NCI-H524 treated with DMSO at 0.1 percent for 48 hours (cell line): ENCODE data around the gene KIAA0586.
"Not testable (repeated sequence)": the region's sequence is repeated elsewhere in the genome, so short reads cannot be mapped to it uniquely, and the experiment has no call there.

Experiments used
- DNase-seq: peaks from one replicate; lab custom pipeline; 2025; lab: John Stamatoyannopoulos, UW

Gene KIAA0586

DNA sequence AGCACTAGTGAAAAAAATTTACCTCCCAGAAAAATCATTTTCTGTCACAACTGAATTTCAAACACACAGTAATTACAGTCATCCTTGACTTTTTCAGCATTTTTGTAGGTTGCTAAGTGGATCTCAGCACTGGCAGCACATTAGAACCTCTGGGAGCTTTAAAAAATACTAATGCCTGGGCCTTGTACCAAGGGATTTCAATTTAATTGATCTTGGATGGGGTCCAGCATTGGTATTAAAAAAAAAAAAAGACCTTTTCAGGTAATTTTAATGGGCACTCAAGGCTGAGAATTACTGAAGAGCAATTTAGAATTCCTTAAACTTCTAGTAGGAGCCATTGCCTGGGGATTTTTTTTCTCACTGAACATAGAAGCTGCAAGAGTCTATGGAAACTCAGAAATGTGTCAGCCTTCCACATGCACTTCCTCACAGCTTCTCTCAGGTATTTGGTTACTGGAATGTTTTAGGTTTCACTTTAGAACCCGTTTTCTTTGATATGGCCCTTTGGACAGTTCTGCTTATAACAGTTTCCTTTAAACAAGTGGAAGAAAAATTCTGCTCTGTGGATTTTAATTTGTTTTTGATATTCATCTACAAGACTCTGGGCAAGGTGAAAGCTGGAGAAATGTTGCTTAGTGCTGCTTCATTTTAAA lies 121.7 kb downstream of the KIAA0586 start:
- DNase-seq: no peak

DNA sequence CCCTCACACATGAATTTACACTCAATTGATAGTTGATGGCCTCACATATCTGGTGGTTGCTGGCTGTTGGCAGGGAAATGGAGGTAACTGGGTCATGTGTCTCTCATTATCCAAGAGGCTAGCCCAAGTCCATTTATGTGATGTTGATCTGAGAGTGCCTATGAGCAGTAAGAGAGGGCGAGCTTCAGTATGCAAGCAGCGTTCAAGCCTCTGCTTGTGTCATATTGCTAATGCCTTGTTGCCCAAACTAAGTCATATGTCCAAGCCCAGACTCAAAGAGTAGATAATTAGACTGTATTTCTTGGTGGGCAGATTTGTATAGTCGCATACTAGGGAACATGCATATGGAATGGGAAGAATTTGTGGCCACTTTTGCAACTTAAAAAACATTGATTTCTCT lies 126.4 kb downstream of the KIAA0586 start:
- no peak for DNase-seq

DNA sequence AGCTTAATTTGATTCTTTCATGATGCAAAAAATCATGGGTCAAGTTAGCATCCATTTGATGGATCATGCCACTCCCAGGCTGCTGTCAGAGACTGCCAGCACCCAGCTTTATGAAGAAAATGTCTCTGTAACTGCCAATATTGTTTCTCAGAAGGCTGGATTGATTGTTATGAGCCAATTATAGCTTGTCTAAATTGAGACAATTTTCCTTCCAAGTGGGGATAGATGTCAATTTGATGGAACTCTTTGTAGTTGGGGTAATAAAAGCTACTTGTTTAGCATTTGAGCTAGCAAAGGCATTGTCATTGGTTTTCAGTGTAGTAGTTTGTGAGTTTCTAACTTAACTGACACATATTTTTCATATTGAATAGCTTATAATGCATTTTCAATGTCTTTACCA lies 128.1 kb downstream of the KIAA0586 start:
- DNase-seq: no peak

DNA sequence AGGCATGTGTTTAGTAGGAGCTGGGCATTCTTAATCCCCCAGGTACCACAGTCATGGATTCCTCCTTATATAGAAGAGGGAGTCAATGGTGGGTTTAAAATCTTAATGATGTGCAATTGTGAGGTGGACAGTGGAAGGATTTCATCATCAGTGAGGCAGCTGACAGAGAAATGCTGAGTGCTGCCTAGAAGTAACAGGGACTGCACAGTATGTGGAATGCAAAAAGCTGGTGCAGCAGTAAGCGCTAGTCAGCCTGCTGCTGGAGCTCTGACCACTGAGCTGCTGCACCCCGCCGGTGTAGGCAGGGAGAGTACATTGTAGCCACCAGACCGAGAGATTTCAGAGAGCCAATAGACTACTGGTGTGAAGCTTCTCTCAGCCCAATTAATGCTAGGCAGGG lies 129.7 kb downstream of the KIAA0586 start:
- no peak for DNase-seq

DNA sequence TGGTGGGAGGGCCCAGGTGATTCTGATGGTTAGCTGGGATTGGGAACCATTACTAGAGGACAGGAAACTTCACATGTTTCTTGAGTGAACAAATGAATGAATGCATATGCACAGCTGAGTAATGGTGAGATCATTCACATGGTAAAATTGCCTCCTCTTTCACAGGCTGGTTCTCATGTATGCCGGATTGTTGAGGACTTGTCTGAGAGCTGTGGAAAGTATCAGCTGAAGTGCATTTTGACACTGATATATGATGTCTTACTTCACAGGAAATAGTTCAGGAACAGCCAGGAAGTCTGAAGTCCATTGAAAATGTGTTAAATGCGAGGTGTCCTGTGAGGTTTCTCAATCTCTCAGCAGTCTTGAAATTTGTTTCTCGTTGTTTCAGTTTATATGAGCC lies 132.7 kb downstream of the KIAA0586 start:
- no peak for DNase-seq

DNA sequence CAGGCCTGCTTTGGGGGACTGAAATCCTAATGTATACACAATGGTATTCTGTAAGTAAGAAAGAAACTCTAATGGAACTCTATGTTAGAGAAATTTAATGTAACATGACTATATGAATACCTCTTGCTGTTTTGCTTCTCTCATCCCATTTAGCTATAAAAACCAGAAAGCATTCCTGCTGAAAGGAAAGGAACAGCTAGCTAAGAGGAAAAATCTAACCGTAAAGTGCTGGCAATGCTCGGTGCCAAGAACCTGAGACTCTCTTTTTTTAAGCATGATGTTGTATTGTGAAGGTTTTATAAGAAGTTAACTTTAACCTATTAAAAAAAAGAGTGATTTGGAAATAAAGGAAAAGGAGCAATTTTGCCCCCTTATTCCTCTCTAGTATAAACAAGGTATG lies 134.6 kb downstream of the KIAA0586 start:
- DNase-seq: no peak

DNA sequence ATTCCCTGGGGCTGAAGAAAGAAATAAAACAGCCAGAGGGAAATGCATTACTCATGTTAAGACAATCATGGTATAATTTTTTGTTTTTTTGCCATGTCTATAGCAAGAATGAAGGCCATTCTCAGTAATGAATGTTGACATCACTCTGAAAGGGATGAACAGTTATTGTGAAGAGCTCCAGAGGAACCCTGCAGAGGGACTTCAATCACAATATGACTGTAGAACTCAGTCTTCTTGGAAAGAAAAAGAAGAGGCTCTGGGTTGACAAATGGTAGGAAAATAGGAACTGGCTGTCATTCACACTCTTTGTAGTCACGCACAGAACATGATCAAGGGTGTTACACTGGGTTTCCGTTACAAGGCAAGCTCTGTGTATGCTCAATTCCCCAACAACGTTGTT lies 136.5 kb downstream of the KIAA0586 start:
- DNase-seq: no peak

DNA sequence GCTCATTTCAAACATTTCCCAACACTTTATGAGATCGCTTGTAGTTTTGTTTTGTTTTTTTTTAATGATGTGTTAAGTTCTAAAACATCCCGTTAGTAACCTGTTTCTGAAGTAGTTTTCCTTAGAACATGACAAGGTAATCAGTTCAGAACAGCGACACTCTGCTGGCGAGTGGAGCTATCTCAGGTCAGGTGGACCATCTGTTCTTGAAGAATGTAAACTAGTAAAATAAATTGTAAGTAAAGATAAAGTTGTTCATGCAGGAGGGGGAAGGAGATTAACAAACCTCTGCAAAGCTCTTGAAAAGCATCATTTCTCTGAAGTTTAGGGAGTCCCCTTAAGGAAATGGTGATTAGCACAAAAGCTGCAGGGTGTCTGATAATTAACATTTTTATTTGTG lies 138.3 kb downstream of the KIAA0586 start:
- no peak for DNase-seq

DNA sequence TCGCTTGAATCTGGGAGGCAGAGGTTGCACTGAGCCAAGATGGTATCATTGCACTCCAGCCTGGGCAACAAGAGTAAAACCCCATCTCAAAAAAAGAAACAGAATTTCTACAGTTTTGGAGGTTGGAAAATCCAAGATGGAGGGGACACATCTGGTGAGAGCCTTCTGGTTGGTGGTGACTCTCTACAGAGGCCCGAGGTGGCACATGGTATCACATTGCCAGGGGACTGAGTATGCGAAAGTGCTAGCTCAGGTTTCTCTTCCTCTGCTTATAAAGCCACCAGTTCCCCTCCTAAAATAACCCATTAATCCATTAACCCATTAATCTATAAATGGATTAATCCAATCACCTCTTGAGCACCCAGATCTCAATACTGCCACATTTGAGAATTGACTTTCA lies 139.5 kb downstream of the KIAA0586 start:
- no peak for DNase-seq

DNA sequence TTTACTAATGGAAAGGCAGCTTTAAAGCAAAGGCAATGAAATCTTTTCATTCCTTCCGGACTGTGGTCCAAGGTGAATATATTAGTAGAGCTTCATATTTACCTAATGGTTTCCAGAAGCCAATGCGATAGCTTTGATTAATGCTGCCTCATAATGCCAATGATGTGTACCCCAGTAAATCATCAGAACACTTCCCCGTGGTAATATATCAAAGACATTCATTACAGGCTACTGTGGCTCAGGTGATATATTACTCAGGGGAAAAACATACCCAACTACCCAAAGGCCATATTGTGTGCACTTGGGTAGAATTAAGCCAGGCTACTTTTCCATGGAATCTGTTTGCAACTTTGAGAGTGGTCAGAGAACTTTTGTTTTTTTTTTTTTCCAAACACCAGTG lies 140.8 kb downstream of the KIAA0586 start:
- DNase-seq: no peak

DNA sequence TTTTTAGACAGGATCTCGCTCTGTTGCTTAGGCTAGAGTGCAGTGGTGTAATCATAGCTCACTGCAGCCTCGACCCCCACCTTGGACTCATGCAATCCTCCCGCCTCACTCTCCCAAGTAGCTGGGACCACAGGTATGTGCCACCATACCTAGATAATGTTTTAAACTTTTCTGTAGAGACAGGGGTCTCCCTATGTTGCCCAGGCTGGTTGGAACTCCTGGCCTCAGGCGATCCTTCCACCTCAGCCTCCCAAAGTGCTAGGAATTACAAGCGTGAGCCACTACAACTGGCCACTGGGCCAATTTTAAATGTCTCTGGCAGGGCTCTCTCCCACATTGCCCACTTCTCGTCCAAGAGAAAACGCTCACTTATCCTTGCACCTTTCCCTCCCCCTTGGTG lies 143.7 kb downstream of the KIAA0586 start:
- no peak for DNase-seq

DNA sequence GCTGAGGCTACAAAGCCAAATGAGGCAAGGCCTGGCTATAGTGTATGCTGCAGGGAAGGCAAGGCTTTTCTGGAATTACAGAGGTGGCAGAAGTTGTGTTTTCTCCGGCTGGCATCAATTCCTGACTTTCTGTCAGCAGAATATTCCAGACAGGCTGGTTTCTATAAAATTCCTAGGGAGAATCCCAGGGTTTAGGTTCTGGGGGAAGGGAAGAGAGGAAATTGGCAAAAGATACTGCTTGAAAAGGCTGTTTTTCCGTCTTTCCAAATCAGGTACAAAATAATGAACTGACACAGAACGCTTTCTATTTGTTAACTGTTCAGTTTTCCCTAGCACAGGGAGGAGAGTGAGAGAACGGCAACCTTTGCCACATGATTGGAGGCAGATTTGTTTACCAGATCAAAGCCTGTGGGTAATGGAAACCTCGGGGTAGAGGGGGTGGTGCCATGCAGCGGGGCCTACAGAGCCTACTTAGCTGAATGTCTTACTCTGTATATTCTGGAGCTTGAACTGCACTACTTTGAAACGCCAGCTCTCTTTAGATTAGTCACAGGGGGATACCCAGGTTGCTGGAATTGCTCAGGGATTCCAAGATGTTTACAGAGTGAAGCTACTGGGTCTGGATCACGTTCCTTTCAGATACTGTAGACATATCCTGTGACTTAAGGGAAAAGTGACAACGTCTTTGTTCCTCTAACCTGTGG lies 144.4 kb downstream of the KIAA0586 start:
- DNase-seq: no peak

DNA sequence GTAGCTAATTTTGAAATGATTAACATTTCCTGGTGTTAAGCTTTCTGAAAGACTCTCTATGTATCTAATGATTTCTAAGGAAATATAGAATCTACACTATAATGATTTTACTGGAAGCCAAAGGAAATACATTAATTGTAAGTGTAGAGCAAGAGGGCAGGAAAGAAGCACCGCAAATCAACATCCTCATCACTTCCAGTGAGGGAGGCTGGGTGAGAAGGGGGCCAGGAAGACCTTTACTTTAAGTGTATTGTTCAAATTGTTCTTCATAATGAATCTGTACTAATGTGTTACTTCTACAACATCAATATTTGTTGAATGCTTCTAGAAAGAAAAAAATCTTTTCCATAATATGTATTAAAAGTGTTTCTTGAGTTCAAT lies 144.9 kb downstream of the KIAA0586 start:
- no peak for DNase-seq

DNA sequence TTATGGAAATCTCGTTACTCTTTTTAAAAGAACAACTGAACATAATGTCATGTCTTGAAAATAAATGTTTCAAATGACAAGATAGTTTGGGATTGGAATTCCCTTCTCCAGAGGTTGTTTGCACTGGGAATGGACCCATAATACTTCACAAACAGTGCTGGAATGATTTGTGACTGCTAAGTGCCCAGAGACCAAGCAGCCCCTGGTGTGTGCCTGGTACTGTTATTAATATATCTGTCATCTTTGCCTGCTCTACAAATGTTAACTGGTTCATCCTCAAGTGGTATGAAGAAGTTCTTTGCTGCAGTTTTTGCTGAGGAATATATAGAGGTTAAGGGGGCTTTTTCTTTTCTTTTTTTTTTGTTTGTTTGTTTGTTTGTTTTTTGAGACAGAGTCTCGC lies 145.3 kb downstream of the KIAA0586 start:
- DNase-seq: no peak

DNA sequence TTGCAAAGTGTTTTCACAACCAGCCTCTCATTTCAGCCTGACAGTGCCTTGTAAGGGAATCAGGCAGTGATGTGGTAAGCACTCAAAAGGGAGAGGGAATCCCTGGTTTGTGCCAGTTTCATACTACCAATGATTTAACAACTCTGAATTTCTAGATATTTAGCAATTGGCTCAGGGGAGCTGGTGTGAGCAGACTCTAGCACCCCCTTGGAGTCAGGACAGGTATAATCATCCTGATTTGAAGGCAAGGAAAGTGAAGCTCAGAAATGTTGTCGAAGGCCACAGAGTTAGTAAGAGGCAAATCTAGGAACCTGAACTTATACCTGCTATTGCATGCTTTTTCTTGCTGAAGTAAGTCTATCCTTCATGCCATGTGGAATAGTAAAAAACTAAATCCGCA lies 147.1 kb downstream of the KIAA0586 start:
- DNase-seq: no peak

DNA sequence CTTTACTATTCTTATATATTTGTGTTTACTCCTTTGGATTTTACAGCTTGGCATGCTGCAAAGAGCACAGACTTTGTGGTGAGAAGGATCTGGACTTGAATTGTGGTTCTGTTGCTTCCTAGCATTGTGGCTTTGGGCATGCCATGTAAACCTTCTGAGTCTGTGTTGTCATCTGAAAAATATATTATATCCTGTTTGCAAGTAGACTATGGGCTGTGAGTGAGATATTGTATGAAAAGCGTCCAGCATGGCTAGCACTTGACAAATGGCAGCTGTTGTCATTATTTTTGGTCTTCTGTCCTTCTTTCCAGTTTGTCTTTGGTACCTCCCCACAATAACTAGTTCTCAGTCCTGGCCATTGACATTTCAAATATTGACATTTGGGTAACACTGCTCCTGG lies 148.4 kb downstream of the KIAA0586 start:
- DNase-seq: no peak

DNA sequence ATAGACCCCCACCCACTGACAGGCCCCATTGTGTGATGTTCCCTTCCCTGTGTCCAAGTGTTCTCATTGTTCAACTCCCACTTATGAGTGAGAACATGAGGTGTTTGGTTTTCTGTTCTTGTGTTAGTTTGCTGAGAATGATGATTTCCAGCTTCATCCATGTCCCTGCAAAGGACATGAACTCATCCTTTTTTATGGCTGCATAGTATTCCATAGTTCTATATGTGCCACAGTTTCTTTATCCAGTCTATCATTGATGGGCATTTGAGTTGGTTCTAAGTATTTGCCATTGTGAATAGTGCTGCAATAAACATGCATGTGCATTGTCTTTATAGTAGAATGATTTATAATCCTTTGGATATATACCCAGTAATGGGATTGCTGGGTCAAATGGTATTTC lies 152.5 kb downstream of the KIAA0586 start:
- DNase-seq: not testable (repeated sequence)

DNA sequence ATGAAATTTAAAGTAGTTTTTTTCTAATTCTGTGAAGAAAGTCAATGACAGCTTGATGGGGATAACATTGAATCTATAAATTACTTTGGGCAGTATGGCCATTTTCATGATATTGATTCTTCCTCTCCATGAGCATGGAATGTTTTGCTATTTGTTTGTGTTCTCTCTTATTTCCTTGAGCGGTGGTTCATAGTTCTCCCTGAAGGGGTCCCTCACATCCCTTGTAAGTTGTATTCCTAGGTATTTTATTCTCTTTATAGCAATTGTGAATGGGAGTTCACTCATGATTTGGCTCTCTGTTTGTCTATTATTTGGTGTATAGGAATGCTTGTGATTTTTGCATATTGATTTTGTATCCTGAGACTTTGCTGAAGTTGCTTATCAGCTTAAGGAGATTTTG lies 153.9 kb downstream of the KIAA0586 start:
- not testable (repeated sequence) for DNase-seq

DNA sequence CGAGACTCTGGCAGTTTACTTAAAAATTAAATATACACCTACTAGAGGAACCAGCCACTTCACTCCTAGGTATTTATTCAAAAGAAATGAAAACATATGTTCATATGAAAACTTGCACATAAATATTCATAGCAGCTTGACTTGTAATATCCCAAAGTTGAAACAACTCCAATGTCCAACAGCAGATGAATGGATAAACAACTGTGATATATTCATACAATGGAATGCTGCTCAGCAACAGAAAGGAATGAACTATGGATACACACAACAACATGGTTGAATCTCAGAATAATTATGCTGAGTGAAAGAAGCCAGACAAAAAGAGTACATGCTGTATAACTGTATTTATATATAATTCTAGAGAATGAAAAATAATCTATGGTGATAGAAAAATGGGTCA lies 156.9 kb downstream of the KIAA0586 start:
- no peak for DNase-seq

DNA sequence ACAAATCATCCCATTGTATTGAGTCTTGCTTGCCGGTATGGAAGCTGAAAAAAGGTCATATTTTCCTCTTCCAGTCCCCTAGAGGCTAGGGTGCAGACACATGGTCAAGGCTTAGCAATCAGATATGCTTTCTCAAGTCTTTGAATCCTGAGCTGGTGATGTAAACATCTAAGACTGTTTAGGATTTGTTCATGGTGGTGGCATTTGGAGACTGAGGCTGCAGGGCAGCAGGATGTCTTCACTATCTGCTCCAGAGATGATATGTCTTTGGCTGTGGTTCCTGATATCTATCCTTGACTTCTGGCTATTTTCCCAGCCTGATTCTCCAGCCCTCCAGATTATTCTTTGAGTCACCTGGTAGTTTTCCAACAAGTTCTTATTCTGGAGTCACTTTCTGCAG lies 159.8 kb downstream of the KIAA0586 start:
- DNase-seq: no peak

DNA sequence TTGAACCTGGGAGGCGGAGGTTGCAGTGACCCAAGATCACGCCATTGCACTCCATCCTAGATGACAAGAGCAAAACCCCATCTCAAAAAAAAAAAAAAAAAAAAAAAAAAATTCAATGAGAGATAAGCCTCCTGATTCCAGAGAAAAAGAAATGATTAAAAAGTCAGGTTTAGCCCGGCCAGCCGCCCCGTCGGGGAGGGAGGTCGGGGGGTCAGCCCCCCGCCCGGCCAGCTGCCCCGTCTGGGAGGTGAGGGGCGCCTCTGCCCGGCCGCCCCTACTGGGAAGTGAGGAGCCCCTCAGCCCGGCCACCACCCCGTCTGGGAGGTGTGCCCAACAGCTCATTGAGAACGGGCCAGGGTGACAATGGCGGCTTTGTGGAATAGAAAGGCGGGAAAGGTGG lies 160.8 kb downstream of the KIAA0586 start:
- DNase-seq: not testable (repeated sequence)

DNA sequence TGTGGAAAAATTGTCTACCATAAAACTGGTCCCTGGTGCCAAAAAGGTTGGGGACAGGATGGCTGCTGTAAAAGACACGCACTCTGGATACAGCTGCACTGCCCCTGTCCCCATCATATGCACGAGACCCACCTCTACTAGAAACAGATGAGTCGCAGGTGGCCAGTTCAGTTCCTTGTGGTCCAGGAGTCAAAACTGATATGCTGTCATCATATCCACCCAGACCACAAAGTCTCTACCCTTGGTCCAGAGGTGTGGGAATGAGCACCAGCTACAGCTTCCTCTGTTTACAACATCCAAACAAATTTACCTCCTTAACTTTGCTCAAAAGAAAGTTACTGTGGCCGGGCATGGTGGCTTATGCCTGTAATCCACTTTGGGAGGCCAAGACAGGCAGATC lies 166.5 kb downstream of the KIAA0586 start:
- no peak for DNase-seq

DNA sequence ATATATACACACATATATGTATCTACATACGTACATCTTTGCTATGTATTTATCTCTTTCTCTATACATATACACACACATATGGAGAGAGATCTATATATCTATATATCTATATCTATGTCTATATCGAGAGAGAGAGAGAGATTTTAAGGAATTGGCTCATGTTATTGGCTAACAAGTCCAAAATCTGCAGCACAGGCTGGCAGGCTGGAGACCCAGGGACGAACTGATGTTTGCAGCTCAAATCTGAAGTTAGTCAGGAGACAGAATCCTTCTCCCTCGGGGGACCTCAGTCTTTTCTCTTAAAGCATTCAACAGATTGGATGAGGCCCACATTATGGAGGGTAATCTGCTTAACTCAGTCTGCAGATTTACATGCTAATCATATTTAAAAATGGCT lies 169.5 kb downstream of the KIAA0586 start:
- DNase-seq: no peak
